HepG2 (cell line): ENCODE results near the gene KLC4. TPM values are rescaled to one million over a fixed set of nuclear protein-coding genes. Genes with fewer than 3 reads are reported as not detected.

ENCODE experiments used
- E2F1 ChIP-seq: sonication (generic); formaldehyde crosslinking; IDR thresholded peaks from 2 replicates; pipeline ENCODE4 v1.5.0; 2020; ENCODE audit warnings: missing genetic modification reagents
- FOSL2 ChIP-seq: sonication (generic); formaldehyde crosslinking; IDR thresholded peaks from 2 replicates; pipeline ENCODE4 v1.4.0; 2020; ENCODE audit warnings: missing genetic modification reagents
- FUBP1 ChIP-seq: sonication (generic); formaldehyde crosslinking; IDR thresholded peaks from 2 replicates; pipeline ENCODE4 v1.5.1; 2020; ENCODE audit warnings: missing genetic modification reagents, mild to moderate bottlenecking, borderline replicate concordance
- KLF15 ChIP-seq: sonication (generic); formaldehyde crosslinking; IDR thresholded peaks from 2 replicates; pipeline ENCODE4 v1.8.1; 2023; ENCODE audit warnings: borderline replicate concordance, mild to moderate bottlenecking, inconsistent platforms, missing genetic modification reagents, mixed read lengths
- NFATC3 ChIP-seq: sonication (generic); formaldehyde crosslinking; IDR thresholded peaks from 2 replicates; pipeline ENCODE4 v1.5.1; 2020; ENCODE audit warnings: mild to moderate bottlenecking, missing genetic modification reagents
- RFX3 ChIP-seq: IDR thresholded peaks from 2 replicates; pipeline ENCODE4 v1.6.1; 2016; ENCODE audit warnings: missing biosample characterization, missing genetic modification reagents
- SALL2 ChIP-seq: sonication (generic); formaldehyde crosslinking; IDR thresholded peaks from 2 replicates; pipeline ENCODE4 v1.8.1; 2023; ENCODE audit warnings: mild to moderate bottlenecking, missing genetic modification reagents, inconsistent platforms
- SRY ChIP-seq: sonication (generic); formaldehyde crosslinking; IDR thresholded peaks from 2 replicates; pipeline ENCODE4 v1.8.0; 2022; ENCODE audit warnings: mild to moderate bottlenecking, missing genetic modification reagents
- TBX2 ChIP-seq: sonication (generic); formaldehyde crosslinking; IDR thresholded peaks from 2 replicates; pipeline ENCODE4 v1.5.0; 2020; ENCODE audit warnings: missing genetic modification reagents, mild to moderate bottlenecking, borderline replicate concordance
- ZBTB1 ChIP-seq: sonication (generic); formaldehyde crosslinking; IDR thresholded peaks from 2 replicates; pipeline ENCODE4 v1.4.0; 2020; ENCODE audit warnings: missing genetic modification reagents, borderline replicate concordance
- ZC3H4 ChIP-seq: sonication (generic); formaldehyde crosslinking; IDR thresholded peaks from 2 replicates; pipeline ENCODE4 v1.4.0; 2020; ENCODE audit warnings: missing genetic modification reagents, borderline replicate concordance
- ZMYM4 ChIP-seq: sonication (generic); formaldehyde crosslinking; IDR thresholded peaks from 2 replicates; pipeline ENCODE4 v1.8.1; 2023; ENCODE audit warnings: mild to moderate bottlenecking, missing genetic modification reagents
- ZNF232 ChIP-seq: sonication (generic); formaldehyde crosslinking; IDR thresholded peaks from 2 replicates; pipeline ENCODE4 v1.4.0; 2020; ENCODE audit warnings: missing genetic modification reagents, borderline replicate concordance
- ZNF547 ChIP-seq: sonication (generic); formaldehyde crosslinking; IDR thresholded peaks from 2 replicates; pipeline ENCODE4 v1.5.1; 2020; ENCODE audit warnings: mild to moderate bottlenecking, missing genetic modification reagents
- ZNF773 ChIP-seq: sonication (generic); formaldehyde crosslinking; IDR thresholded peaks from 2 replicates; pipeline ENCODE4 v1.4.0; 2020; ENCODE audit warnings: missing genetic modification reagents, borderline replicate concordance
- ZNF776 ChIP-seq: sonication (generic); formaldehyde crosslinking; IDR thresholded peaks from 2 replicates; pipeline ENCODE4 v1.4.0; 2020; ENCODE audit warnings: mild to moderate bottlenecking, missing genetic modification reagents
- ZNF841 ChIP-seq: sonication (generic); formaldehyde crosslinking; IDR thresholded peaks from 2 replicates; pipeline ENCODE4 v1.8.1; 2023; ENCODE audit warnings: missing genetic modification reagents, borderline replicate concordance
- ZNF883 ChIP-seq: sonication (generic); formaldehyde crosslinking; IDR thresholded peaks from 2 replicates; pipeline ENCODE4 v1.5.1; 2020; ENCODE audit warnings: mild to moderate bottlenecking, missing genetic modification reagents; ENCODE audit errors: not compliant biosample characterization
- polyA plus RNA-seq, 8 experiments: library from polyadenylated mRNA; depleted of rRNA in 3 of 8; stranded (reverse) in 7 of 8; unstranded in 1 of 8; fragments of >200 nt; fragmentation: Illumina TruSeq in 4 of 8; extraction: Trizol in 4 of 8; gene quantifications; 2 replicates each; pipeline versions ENCODE4 v1.2.1 to v1.2.3, GENCODE V29; 2011 to 2016; ENCODE audit warnings: low read depth in 4 of 8, missing spikeins in 1 of 8, mixed read lengths in 1 of 8; ENCODE audit not compliant: insufficient read depth in 1 of 8
- total RNA-seq, 5 experiments: library from RNA; depleted of rRNA; stranded (reverse); fragments of >200 nt; fragmentation: Illumina TruSeq; extraction: Trizol; gene quantifications; 2 replicates each; pipeline ENCODE4 v1.2.3, GENCODE V29; 2016; ENCODE audit warnings: low read depth in 1 of 5
- TF ChIP-seq, protein P1 (sequence below): sonication (generic); formaldehyde crosslinking; IDR thresholded peaks from 2 replicates; pipeline ENCODE4; 2020; ENCODE audit warnings: missing genetic modification reagents, mild to moderate bottlenecking, borderline replicate concordance
- TF ChIP-seq, protein P2 (sequence below): sonication (generic); formaldehyde crosslinking; IDR thresholded peaks from 2 replicates; pipeline ENCODE4 v1.4.0; 2020; ENCODE audit warnings: missing genetic modification reagents, borderline replicate concordance
- TF ChIP-seq, protein P3 (sequence below): sonication (generic); formaldehyde crosslinking; IDR thresholded peaks from 2 replicates; pipeline ENCODE4 v1.4.0; 2020; ENCODE audit warnings: missing genetic modification reagents, low read depth, mild to moderate bottlenecking, borderline replicate concordance

KLC4 gene
- total and polyA plus RNA-seq, 2 of the 13 experiments (the other 11 are each of a cell fraction or from before 2014, with no cell fraction given), result 45.4 to 70.4 TPM

GRCh38 chr6:43053545-43054205 is 5.8 kb upstream of the KLC4 start, which contains the start of gene CUL7 (continued):
- TF ChIP-seq ZNF841 (CRISPR knock-in tag) (no peak), KLF15 (CRISPR knock-in tag) (no peak; the same call in 1 of the 2 replicates), FUBP1 (CRISPR knock-in tag) (peak; percentile 86; the same call in 1 of the 2 replicates), ZBTB1 (CRISPR knock-in tag) (0 out of 2 replicates have a peak, but pooled peaks have one; percentile 10), FOSL2 (CRISPR knock-in tag) (peak; percentile 65), ZMYM4 (CRISPR knock-in tag) (peak; percentile 85), E2F1 (CRISPR knock-in tag) (no peak), RFX3 (CRISPR knock-in tag) (peak; percentile 53), ZNF776 (CRISPR knock-in tag) (peak; percentile 83; the same call in 1 of the 2 replicates), ZNF883 (CRISPR knock-in tag) (peak; percentile 76), ZNF773 (CRISPR knock-in tag) (no peak), SRY (CRISPR knock-in tag) (peak; percentile 80; the same call in 1 of the 2 replicates), SALL2 (peak; percentile 98), ZC3H4 (CRISPR knock-in tag) (peak; percentile 81), ZNF547 (CRISPR knock-in tag) (peak; percentile 88), TBX2 (CRISPR knock-in tag) (peak; percentile 97), NFATC3 (CRISPR knock-in tag) (no peak), ZNF232 (CRISPR knock-in tag) (no peak)
- TF ChIP-seq, protein P1, sequence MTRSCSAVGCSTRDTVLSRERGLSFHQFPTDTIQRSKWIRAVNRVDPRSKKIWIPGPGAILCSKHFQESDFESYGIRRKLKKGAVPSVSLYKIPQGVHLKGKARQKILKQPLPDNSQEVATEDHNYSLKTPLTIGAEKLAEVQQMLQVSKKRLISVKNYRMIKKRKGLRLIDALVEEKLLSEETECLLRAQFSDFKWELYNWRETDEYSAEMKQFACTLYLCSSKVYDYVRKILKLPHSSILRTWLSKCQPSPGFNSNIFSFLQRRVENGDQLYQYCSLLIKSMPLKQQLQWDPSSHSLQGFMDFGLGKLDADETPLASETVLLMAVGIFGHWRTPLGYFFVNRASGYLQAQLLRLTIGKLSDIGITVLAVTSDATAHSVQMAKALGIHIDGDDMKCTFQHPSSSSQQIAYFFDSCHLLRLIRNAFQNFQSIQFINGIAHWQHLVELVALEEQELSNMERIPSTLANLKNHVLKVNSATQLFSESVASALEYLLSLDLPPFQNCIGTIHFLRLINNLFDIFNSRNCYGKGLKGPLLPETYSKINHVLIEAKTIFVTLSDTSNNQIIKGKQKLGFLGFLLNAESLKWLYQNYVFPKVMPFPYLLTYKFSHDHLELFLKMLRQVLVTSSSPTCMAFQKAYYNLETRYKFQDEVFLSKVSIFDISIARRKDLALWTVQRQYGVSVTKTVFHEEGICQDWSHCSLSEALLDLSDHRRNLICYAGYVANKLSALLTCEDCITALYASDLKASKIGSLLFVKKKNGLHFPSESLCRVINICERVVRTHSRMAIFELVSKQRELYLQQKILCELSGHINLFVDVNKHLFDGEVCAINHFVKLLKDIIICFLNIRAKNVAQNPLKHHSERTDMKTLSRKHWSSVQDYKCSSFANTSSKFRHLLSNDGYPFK (CRISPR knock-in tag), result peak; percentile 89; the same call in 1 of the 2 replicates
- TF ChIP-seq, protein P2, sequence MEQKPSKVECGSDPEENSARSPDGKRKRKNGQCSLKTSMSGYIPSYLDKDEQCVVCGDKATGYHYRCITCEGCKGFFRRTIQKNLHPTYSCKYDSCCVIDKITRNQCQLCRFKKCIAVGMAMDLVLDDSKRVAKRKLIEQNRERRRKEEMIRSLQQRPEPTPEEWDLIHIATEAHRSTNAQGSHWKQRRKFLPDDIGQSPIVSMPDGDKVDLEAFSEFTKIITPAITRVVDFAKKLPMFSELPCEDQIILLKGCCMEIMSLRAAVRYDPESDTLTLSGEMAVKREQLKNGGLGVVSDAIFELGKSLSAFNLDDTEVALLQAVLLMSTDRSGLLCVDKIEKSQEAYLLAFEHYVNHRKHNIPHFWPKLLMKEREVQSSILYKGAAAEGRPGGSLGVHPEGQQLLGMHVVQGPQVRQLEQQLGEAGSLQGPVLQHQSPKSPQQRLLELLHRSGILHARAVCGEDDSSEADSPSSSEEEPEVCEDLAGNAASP, result peak; percentile 74
- TF ChIP-seq, protein P3, sequence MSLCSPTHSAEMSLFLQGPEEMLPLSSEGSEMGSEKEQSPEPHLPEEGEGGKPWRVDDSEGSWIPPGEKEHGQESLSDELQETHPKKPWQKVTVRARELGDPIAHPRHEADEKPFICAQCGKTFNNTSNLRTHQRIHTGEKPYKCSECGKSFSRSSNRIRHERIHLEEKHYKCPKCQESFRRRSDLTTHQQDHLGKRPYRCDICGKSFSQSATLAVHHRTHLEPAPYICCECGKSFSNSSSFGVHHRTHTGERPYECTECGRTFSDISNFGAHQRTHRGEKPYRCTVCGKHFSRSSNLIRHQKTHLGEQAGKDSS, result peak; percentile 98
